MM.1S (cell line): ENCODE data around the gene EVL.

Experiments
- DNase-seq: peaks from one replicate; pipeline ENCODE4 v3.0.0-alpha.2; 2015
- H2AFZ ChIP-seq: fragments of 300-600 bp; sonication (generic); 2 replicates; pipeline ENCODE4 v1.6.0; 2016; ENCODE audit warnings: antibody characterized with exemption, low read length
- H3F3A ChIP-seq: fragments of 300-600 bp; sonication (generic); 2 replicates; pipeline ENCODE4 v1.6.1; 2016; ENCODE audit warnings: mild to moderate bottlenecking, antibody characterized with exemption, low read length, moderate library complexity, mixed read lengths; ENCODE audit not compliant: insufficient read depth
- H3K27ac ChIP-seq: fragments of 300-600 bp; sonication (generic); 2 replicates; pipeline ENCODE4 v1.5.1; 2016; ENCODE audit warnings: mild to moderate bottlenecking, low read length
- H3K27me3 ChIP-seq: fragments of 300-600 bp; sonication (generic); replicated peaks from 2 replicates; pipeline ENCODE4 v1.6.0; 2016; ENCODE audit warnings: low read length; ENCODE audit not compliant: insufficient read depth
- H3K36me3 ChIP-seq: fragments of 300-600 bp; sonication (generic); replicated peaks from 2 replicates; pipeline ENCODE4 v1.6.1; 2016; ENCODE audit warnings: mild to moderate bottlenecking, low read length, mixed read lengths; ENCODE audit not compliant: insufficient read depth
- H3K4me1 ChIP-seq: fragments of 300-600 bp; sonication (generic); 2 replicates; pipeline ENCODE4 v1.6.1; 2016; ENCODE audit warnings: low read length, mixed read lengths
- H3K4me2 ChIP-seq: fragments of 300-600 bp; sonication (generic); 2 replicates; pipeline ENCODE4 v1.6.0; 2016; ENCODE audit warnings: low read depth, low read length
- H3K4me3 ChIP-seq: fragments of 300-600 bp; sonication (generic); 2 replicates; pipeline ENCODE4 v1.5.1; 2016; ENCODE audit warnings: low read length, mixed read lengths
- H3K79me2 ChIP-seq: fragments of 300-600 bp; sonication (generic); 2 replicates; pipeline ENCODE4 v1.6.1; 2016; ENCODE audit warnings: mixed run types, low read length, mixed read lengths
- H3K9ac ChIP-seq: fragments of 300-600 bp; sonication (generic); 2 replicates; pipeline ENCODE4 v1.6.1; 2016; ENCODE audit warnings: low read length, mixed read lengths
- H3K9me2 ChIP-seq: fragments of 300-600 bp; sonication (generic); replicated peaks from 2 replicates; pipeline ENCODE4 v1.6.1; 2016; ENCODE audit warnings: mild to moderate bottlenecking, low read length, mixed read lengths; ENCODE audit not compliant: insufficient read depth
- H3K9me3 ChIP-seq: fragments of 300-600 bp; sonication (generic); replicated peaks from 2 replicates; pipeline ENCODE4 v1.6.1; 2016; ENCODE audit warnings: mild to moderate bottlenecking, low read length, mixed read lengths; ENCODE audit not compliant: insufficient read depth
- H4K20me1 ChIP-seq: fragments of 300-600 bp; sonication (generic); 2 replicates; pipeline ENCODE4 v1.6.1; 2016; ENCODE audit warnings: mild to moderate bottlenecking, low read length, moderate library complexity, mixed read lengths; ENCODE audit not compliant: insufficient read depth
- CTCF ChIP-seq: fragments of 300-600 bp; sonication (generic); IDR thresholded peaks from 2 replicates; pipeline ENCODE4 v1.5.1; 2016; ENCODE audit warnings: antibody characterized with exemption, low read length, mixed read lengths
- EZH2 ChIP-seq: fragments of 300-600 bp; sonication (generic); optimal IDR thresholded peaks from 2 replicates; pipeline ENCODE3; 2017; ENCODE audit warnings: low read depth, mild to moderate bottlenecking, antibody characterized with exemption, low read length, mixed read lengths
- EZH2phosphoT487 ChIP-seq: fragments of 300-600 bp; sonication (generic); IDR thresholded peaks from 2 replicates; pipeline ENCODE4 v1.6.1; 2018; ENCODE audit warnings: antibody characterized with exemption, low read length

The EVL gene

GRCh38 chr14:100142073-100143040, 77.1 kb downstream of the EVL start:
- H3K79me2 ChIP-seq: no peaks in the 10 kb centered on the region
- H3K4me2 ChIP-seq: no peak overlapping the region
- no peak overlapping the region for H3K27ac ChIP-seq
- no peak for DNase-seq
- H3F3A ChIP-seq: no peaks in the 10 kb centered on the region
- TF ChIP-seq EZH2phosphoT487 (no peak), CTCF (no peak), EZH2 (no peak)
- no peaks in the 10 kb centered on the region for H3K27me3 ChIP-seq
- H3K4me3 ChIP-seq: no peak overlapping the region
- no peaks in the 10 kb centered on the region for H3K9me2 ChIP-seq
- H4K20me1 ChIP-seq: no peaks in the 10 kb centered on the region
- no peak overlapping the region for H2AFZ ChIP-seq
- no peaks in the 10 kb centered on the region for H3K9me3 ChIP-seq
- no peaks in the 10 kb centered on the region for H3K36me3 ChIP-seq
- no peak overlapping the region for H3K9ac ChIP-seq
- H3K4me1 ChIP-seq: peaks cover 9% of the 10 kb centered on the region

- Histone ChIP-seq H3F3A (no peaks in the 10 kb centered on the region), H3K79me2 (no peaks in the 10 kb centered on the region), H3K27ac (no peak overlapping the region), H2AFZ (no peak overlapping the region), H3K27me3 (no peaks in the 10 kb centered on the region; the same call in 1 of the 2 replicates), H3K9ac (no peak overlapping the region), H3K9me2 (no peaks in the 10 kb centered on the region), H4K20me1 (no peaks in the 10 kb centered on the region), H3K9me3 (no peaks in the 10 kb centered on the region), H3K4me2 (no peak overlapping the region), H3K4me1 (no peaks in the 10 kb centered on the region), H3K36me3 (no peaks in the 10 kb centered on the region), H3K4me3 (no peak overlapping the region)
- no peak for DNase-seq
- TF ChIP-seq CTCF (no peak), EZH2 (no peak), EZH2phosphoT487 (no peak)
These were observed 78.3 kb downstream of the EVL start for GRCh38 chr14:100143523-100143922.

DNA sequence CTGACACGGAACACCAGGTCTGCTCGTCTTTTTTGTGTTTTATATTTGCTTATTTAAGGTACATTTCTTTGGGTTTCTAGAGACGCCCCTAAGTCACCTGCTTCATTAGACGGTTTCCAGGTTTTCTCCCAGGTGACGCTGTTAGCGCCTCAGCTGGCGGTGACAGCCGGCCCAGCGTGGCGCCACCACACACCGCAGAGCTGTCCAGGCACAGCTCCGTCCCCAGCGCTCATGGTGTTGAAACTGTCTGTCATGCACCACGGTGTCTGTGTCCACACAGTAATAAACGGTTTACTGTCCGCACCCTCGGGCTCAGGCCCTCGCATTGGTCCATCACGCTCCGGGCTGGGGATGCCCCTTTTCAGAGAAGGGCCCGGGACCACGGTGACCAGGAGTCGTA, 78.7 kb downstream of the EVL start:
- Histone ChIP-seq H3K79me2 (no peaks in the 10 kb centered on the region), H3K9me2 (no peaks in the 10 kb centered on the region), H3K4me2 (no peak overlapping the region), H3K36me3 (no peaks in the 10 kb centered on the region), H2AFZ (no peak overlapping the region), H3F3A (no peaks in the 10 kb centered on the region), H4K20me1 (no peaks in the 10 kb centered on the region), H3K27ac (no peak overlapping the region), H3K27me3 (no peaks in the 10 kb centered on the region; the same call in 1 of the 2 replicates), H3K4me1 (no peaks in the 10 kb centered on the region), H3K9ac (no peak overlapping the region), H3K4me3 (no peak overlapping the region), H3K9me3 (no peaks in the 10 kb centered on the region)
- no peak for DNase-seq
- no peak for TF ChIP-seq CTCF
- TF ChIP-seq EZH2: no peak
- no peak for TF ChIP-seq EZH2phosphoT487
